Measurements from ENCODE around the gene CDC23.
"Not testable (repeated sequence)": the region's sequence is repeated elsewhere in the genome, so short reads cannot be mapped to it uniquely, and the experiment has no call there.

Gene CDC23
- total RNA-seq = 53.6 to 55.8 reads per million in 2 donors

- peak; percentile 39 for DNase-seq
Measured at GRCh38 chr5:138213161-138214029, at the start of gene CDC23. TSS of gene CDC23 (minus strand) at chr5:138213323. CDS start at chr5:138213312, 11 bp downstream.

GRCh38 chr5:138258704-138259292, 45.7 kb upstream of the CDC23 start:
- DNase-seq = no peak

- no peak for DNase-seq
Measured at GRCh38 chr5:138257583-138257982, 44.5 kb upstream of the CDC23 start.

GRCh38 chr5:138252944-138253343, 39.8 kb upstream of the CDC23 start:
- no peak for DNase-seq

- DNase-seq = not testable (repeated sequence)
Measured at GRCh38 chr5:138247800-138248199, 34.7 kb upstream of the CDC23 start.

DNA sequence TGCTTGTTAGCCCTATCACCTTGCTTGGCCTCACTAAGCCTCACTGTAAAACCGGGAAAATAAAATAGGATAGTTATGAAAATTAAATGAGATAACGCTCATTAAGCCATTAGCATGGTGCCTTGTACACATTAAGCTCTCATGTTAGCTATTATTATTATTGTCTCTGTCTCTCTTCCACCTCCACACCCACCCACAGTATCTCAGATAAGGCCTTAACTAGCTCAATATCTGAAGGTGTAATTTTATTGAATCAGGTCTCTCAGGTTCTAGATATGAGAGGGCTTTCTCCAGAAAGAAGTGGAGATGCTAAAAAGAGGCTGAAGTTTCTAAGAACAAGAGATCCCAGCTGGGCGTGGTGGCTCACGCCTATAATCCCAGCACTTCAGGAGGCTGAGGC, 33.7 kb upstream of the CDC23 start:
- no peak for DNase-seq

DNA sequence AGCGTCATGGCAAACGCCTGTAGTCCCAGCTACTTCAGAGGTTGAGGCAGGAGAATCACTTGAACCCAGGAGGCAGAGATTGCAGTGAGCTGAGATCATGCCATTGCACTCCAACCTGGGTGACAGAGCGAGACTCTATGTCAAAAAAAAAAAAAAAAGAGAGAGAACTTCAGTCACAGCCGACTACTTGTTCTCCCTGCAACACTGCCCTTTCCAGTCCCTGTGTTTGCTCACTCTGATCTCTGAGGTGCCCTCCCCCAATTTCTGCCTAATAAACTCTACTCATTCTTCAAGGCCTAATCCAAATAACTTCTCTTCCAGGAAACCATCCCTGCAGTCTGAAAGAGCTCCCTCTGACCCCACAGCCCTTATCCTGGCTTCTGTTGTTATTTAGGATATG, 33.2 kb upstream of the CDC23 start:
- no peak for DNase-seq

GRCh38 chr5:138245717-138246116, 32.6 kb upstream of the CDC23 start:
- DNase-seq = no peak

GRCh38 chr5:138243794-138244193, 30.7 kb upstream of the CDC23 start:
- DNase-seq = no peak

- DNase-seq = no peak
Measured at GRCh38 chr5:138241688-138242571, 28.8 kb upstream of the CDC23 start.

DNA sequence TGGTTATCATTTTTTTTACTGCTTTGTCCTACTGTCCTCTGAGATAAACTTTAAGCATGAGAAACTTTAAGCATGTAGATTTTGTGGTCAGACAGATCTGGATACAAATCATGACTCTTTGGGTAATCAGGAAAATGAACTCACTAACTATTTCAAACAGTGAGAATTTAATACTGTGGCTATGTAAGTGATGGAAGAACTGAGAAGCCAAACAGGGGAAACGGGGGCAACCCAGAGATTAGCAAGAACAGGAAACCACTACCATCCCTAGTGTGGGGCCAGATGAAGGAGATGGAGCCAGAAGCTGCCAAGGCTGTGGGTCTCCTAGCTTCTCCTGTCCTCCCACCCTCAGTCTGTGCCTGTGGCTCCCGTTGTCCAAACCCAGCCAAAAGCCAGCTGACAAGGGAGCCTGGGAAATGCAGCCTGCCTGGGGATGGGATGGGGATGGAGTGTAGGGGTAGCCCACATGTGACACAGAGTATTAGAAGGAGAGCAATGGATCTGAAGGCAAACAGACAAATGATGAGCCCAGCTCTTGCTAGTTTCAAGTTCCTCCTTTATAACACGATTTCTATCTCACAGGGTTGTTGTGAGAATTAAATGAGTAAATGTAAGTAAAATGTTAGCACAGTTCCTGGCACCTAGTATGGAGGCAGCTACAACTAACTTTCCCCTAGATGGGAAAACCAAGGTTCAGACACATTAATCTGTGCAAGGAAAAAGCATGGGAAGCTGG, 27.7 kb upstream of the CDC23 start:
- no peak for DNase-seq

GRCh38 chr5:138238034-138238433, 24.9 kb upstream of the CDC23 start:
- no peak for DNase-seq

- DNase-seq = no peak
Measured at GRCh38 chr5:138234651-138235050, 21.5 kb upstream of the CDC23 start.

GRCh38 chr5:138233280-138233679, 20.2 kb upstream of the CDC23 start:
- no peak for DNase-seq

DNA sequence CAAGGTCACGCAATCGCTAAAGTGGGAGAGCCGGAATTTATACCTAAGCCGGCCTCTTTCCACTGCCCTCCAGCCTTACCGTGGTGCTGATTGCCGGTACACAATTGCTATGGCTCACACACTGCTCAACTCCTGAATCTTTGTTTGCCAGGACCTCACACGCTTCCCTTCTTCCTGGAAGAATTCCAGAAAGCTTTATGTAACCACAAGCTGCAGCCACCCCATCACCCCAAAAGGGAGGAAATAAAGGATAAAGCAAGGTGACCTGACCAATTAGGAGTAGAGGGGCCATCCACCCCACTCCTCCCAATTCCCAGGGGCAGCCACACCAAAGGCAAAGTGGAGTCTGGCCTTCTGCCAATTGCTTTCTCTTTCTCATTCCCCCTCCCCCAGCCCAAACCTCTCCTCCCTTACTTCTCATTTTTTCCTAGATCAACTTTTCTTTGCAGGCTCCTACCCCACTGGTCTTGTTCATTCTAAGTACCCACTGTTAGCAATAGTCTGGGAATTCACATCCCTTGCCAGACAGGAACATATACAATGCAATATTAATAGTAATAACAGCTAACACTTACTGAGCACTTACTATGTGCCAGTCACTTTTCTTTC, 18.0 kb upstream of the CDC23 start:
- no peak for DNase-seq

DNA sequence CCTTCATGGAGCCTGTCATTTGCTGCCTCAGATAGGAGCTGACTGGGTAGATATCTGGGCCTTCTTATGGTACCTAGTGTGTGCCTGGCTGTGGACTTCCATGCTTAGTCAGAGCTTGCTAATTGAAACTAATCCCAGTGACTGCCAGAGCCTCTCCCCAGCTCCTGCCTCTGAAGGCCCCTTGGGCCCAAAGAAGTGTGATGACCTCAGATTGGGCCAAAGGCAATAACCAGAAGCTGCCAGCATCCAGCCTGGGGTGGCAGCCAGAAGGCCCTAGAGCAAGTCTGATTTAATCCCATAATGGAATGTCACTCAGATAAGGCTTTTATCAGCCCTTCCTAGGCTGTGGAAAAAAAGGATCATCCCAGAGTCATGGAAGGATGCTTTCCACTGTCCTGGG, 17.1 kb upstream of the CDC23 start:
- no peak for DNase-seq

- DNase-seq = no peak
Measured at GRCh38 chr5:138229387-138229786, 16.3 kb upstream of the CDC23 start.

GRCh38 chr5:138226910-138227309, 13.8 kb upstream of the CDC23 start:
- no peak for DNase-seq

GRCh38 chr5:138224712-138225111, 11.6 kb upstream of the CDC23 start:
- no peak for DNase-seq

DNA sequence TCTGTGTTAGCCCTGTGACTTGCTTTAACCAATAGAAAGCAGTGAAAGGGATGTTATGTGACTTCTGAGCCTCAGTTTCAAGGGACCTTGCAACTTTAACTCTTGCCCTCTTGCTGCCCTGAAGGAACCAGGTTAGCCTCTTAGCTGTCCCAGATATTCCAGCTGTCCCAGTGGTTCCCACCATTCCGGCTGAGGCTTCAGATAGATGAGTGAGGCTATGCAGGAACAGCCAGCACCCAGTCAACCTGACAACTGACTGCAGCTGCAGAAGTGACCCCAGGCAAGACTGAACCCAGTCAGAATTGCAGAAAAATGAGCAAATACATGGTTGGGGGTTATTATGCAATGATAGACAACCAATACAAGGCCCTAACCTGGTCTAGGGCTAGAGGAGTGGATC, 10.4 kb upstream of the CDC23 start:
- no peak for DNase-seq

- DNase-seq = no peak
Measured at GRCh38 chr5:138216799-138217198, 3.7 kb upstream of the CDC23 start.

- DNase-seq = no peak
Measured at GRCh38 chr5:138212828-138213160, 329 bp downstream of the CDC23 start.

All from activated gamma-delta T cell (primary cell).